Endodermal cell (in vitro differentiated cells): ENCODE measurements around the gene NOVA2. TPM values are rescaled to one million over a fixed set of nuclear protein-coding genes. Genes with fewer than 3 reads are reported as not detected.

ENCODE experiments used
- DNase-seq: peaks from one replicate; pipeline ENCODE4 v3.0.0-alpha.2; 2017
- H3K27ac ChIP-seq: 2 replicates; pipeline ENCODE4 v1.5.1; 2013; ENCODE audit warnings: mild to moderate bottlenecking, low read depth, low read length, moderate library complexity
- H3K27me3 ChIP-seq: 2 replicates; pipeline ENCODE4 v1.6.1; 2013; ENCODE audit warnings: mild to moderate bottlenecking, low read length, moderate library complexity; ENCODE audit not compliant: insufficient read depth, control insufficient read depth, poor library complexity, severe bottlenecking
- H3K36me3 ChIP-seq: 2 replicates; pipeline ENCODE4 v1.7.0; 2013; ENCODE audit warnings: mild to moderate bottlenecking, low read length, moderate library complexity; ENCODE audit not compliant: control insufficient read depth, insufficient read depth
- H3K4me1 ChIP-seq: one replicate; pipeline ENCODE4 v1.7.0; 2013; ENCODE audit warnings: low read length; ENCODE audit not compliant: control insufficient read depth, insufficient read depth
- H3K4me3 ChIP-seq: 2 replicates; pipeline ENCODE4 v1.5.1; 2013; ENCODE audit warnings: mild to moderate bottlenecking, low read length, moderate library complexity
- H3K9ac ChIP-seq: 2 replicates; pipeline ENCODE4 v1.6.1; 2013; ENCODE audit warnings: mild to moderate bottlenecking, low read length, moderate library complexity; ENCODE audit not compliant: poor library complexity, severe bottlenecking; ENCODE audit errors: extremely low read depth
- H3K9me3 ChIP-seq: 2 replicates; pipeline ENCODE4 v1.6.1; 2013; ENCODE audit warnings: mild to moderate bottlenecking, low read length, moderate library complexity; ENCODE audit not compliant: control insufficient read depth
- H3K27ac Mint-ChIP-seq: 2 replicates; pipeline ENCODE4 v1.8.0; 2020; ENCODE audit warnings: mixed read lengths
- H3K27me3 Mint-ChIP-seq: 2 replicates; pipeline ENCODE4 v1.8.0; 2021; ENCODE audit warnings: mild to moderate bottlenecking, mixed read lengths; ENCODE audit not compliant: insufficient read depth
- H3K36me3 Mint-ChIP-seq: 2 replicates; pipeline ENCODE4 v1.8.0; 2020; ENCODE audit warnings: low read depth, mixed read lengths
- H3K4me1 Mint-ChIP-seq: 2 replicates; pipeline ENCODE4 v1.8.0; 2020; ENCODE audit warnings: mixed read lengths
- H3K4me3 Mint-ChIP-seq: 2 replicates; pipeline ENCODE4 v1.8.0; 2020; ENCODE audit warnings: mild to moderate bottlenecking, moderate library complexity, mixed read lengths
- H3K9me3 Mint-ChIP-seq: 2 replicates; pipeline ENCODE4 v1.8.0; 2020; ENCODE audit warnings: mild to moderate bottlenecking, mixed read lengths
- WGBS, 2 experiments: methylation state at CpG; one replicate each; pipeline versions ENCODE4 v1.1.5 to v1.1.7; 2013; ENCODE audit warnings: missing lambda C conversion rate in 2 of 2, mixed read lengths in 1 of 2; ENCODE audit not compliant: insufficient coverage in 1 of 2, insufficient read length in 1 of 2; 5-methylcytosine and 5-hydroxymethylcytosine counted together
- total RNA-seq, 2 donors: library from RNA; stranded (reverse); fragmentation: NEBNext Ultra II Directional in 1 of 2; extraction: Animal tissue kit (Norgen Biotek cat#: 25700) in 1 of 2; gene quantifications; 2 replicates in 1 of 2; 3 replicates in 1 of 2; pipeline ENCODE4 v1.2.1, GENCODE V29; 2021
- TF ChIP-seq, protein P1 (sequence below): fragments of 200-600 bp; sonication (generic); conservative IDR thresholded peaks from 2 replicates; pipeline ENCODE4 v1.5.0; 2021; ENCODE audit warnings: antibody characterized with exemption, mild to moderate bottlenecking

NOVA2 gene
- total RNA-seq, 2 donors from 2014 or later = 0.64 to 0.91 TPM

DNA sequence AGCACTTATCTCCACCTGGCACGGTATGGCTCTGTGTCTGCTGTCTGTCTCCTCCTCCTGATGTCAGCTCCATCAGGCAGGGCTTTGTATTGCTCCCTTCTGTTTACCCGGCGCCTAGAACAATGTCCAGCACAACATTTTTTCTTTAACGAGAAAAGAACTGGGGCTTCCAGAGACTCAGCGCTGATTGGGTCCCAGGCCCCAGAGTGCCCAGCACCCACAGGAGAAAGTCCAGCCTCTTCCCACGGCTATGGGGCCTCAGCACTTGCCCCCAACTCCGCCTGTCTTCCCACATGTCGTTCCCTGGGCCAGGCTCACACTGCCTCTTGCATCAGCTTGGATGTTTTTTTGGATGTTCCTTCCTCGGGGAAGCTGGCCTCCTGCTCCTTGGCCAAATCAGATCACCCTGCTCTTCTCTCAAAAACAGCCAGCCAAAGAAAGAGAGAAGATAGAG lies 78.1 kb downstream of the NOVA2 start:
- WGBS, 2 experiments = 93 to 94% methylated on average over 7 to 9 of the region's 9 CpGs

GRCh38 chr19:45890877-45891276 lies 82.8 kb downstream of the NOVA2 start:
- no peaks in the 10 kb centered on the region for H3K4me1 ChIP-seq
- no peaks in the 10 kb centered on the region for H3K27me3 ChIP-seq
- H3K9me3 ChIP-seq = no peaks in the 10 kb centered on the region
- H3K4me3 Mint-ChIP-seq = no peak overlapping the region
- H3K4me3 ChIP-seq = no peak overlapping the region
- H3K9ac ChIP-seq = no peak overlapping the region
- H3K27ac ChIP-seq = no peak overlapping the region
- H3K36me3 ChIP-seq = no peaks in the 10 kb centered on the region
- H3K36me3 Mint-ChIP-seq = peaks cover 22% of the 10 kb centered on the region
- WGBS, 2 experiments = 95 to 100% methylated on average over 1 to 15 of the region's 17 CpGs
- H3K4me1 Mint-ChIP-seq = peaks cover 2% of the 10 kb centered on the region
- H3K9me3 Mint-ChIP-seq = no peaks in the 10 kb centered on the region
- H3K27ac Mint-ChIP-seq = no peak overlapping the region
- no peak for DNase-seq
- H3K27me3 Mint-ChIP-seq = no peaks in the 10 kb centered on the region
- TF ChIP-seq, protein P1, sequence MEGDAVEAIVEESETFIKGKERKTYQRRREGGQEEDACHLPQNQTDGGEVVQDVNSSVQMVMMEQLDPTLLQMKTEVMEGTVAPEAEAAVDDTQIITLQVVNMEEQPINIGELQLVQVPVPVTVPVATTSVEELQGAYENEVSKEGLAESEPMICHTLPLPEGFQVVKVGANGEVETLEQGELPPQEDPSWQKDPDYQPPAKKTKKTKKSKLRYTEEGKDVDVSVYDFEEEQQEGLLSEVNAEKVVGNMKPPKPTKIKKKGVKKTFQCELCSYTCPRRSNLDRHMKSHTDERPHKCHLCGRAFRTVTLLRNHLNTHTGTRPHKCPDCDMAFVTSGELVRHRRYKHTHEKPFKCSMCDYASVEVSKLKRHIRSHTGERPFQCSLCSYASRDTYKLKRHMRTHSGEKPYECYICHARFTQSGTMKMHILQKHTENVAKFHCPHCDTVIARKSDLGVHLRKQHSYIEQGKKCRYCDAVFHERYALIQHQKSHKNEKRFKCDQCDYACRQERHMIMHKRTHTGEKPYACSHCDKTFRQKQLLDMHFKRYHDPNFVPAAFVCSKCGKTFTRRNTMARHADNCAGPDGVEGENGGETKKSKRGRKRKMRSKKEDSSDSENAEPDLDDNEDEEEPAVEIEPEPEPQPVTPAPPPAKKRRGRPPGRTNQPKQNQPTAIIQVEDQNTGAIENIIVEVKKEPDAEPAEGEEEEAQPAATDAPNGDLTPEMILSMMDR = no peak

More for the DNA sequence above, 78.1 kb downstream of the NOVA2 start:
- Histone ChIP-seq H3K27ac (no peak overlapping the region), H3K9ac (no peak overlapping the region), H3K4me1 (no peaks in the 10 kb centered on the region), H3K27me3 (no peaks in the 10 kb centered on the region), H3K36me3 (peaks cover 19% of the 10 kb centered on the region), H3K9me3 (no peaks in the 10 kb centered on the region), H3K4me3 (no peak overlapping the region)
- TF ChIP-seq, protein P1 = no peak
- peaks cover 1% of the 10 kb centered on the region for H3K27me3 Mint-ChIP-seq
- peaks cover 39% of the 10 kb centered on the region for H3K36me3 Mint-ChIP-seq
- H3K4me1 Mint-ChIP-seq = no peaks in the 10 kb centered on the region
- peak overlapping the region; percentile 12 for H3K27ac Mint-ChIP-seq
- no peaks in the 10 kb centered on the region for H3K9me3 Mint-ChIP-seq
- no peak for DNase-seq
- no peak overlapping the region for H3K4me3 Mint-ChIP-seq

DNA sequence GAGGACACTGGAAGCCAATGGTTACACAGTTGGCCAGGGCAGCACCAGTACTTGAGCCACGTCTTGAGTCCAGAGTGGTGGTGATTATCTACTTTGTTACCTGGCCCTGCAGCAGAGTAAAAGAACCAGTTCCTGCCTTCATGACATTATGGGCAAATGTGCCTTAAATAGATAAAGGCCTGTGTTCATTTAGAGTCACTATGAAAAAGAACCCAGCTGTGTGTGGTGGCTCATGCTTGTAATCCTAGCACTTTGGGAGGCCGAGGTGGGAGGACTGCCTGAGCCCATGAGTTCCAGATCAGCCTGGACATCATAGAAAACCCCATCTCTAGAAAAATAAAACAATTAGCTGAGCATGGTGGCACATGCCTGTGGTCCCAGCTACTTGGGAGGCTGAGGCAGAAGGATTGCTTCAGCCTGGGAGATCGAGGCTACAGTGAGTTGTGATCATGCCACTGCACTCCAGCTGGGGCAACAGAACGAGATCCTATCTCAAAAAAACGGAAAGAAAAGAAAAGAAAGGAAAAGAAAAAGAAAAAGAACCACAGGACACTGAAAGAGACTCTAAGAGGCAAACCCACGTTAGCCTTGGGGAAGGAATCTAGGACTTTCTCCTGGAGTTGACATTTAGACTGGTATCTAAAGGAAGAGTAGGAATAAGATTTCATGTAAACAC lies 84.3 kb downstream of the NOVA2 start:
- no peaks in the 10 kb centered on the region for H3K36me3 ChIP-seq
- no peak overlapping the region for H3K4me3 Mint-ChIP-seq
- no peak overlapping the region for H3K27ac Mint-ChIP-seq
- TF ChIP-seq, protein P1 = no peak
- no peaks in the 10 kb centered on the region for H3K9me3 ChIP-seq
- WGBS, 2 experiments = 75 to 80% methylated on average over 3 to 6 of the region's 6 CpGs
- no peak for DNase-seq
- no peak overlapping the region for H3K27ac ChIP-seq
- H3K4me1 Mint-ChIP-seq = peaks cover 2% of the 10 kb centered on the region
- H3K4me3 ChIP-seq = no peak overlapping the region
- H3K4me1 ChIP-seq = no peaks in the 10 kb centered on the region
- H3K27me3 ChIP-seq = no peaks in the 10 kb centered on the region
- H3K9ac ChIP-seq = no peak overlapping the region
- no peaks in the 10 kb centered on the region for H3K9me3 Mint-ChIP-seq
- H3K27me3 Mint-ChIP-seq = no peaks in the 10 kb centered on the region
- H3K36me3 Mint-ChIP-seq = peaks cover 10% of the 10 kb centered on the region
